Keratinocyte (primary cell): ENCODE measurements around the gene TRAM2. TPM values are rescaled to one million over a fixed set of nuclear protein-coding genes. Genes with fewer than 3 reads are reported as not detected.

Source experiments
- DNase-seq: peaks from one replicate; pipeline ENCODE4 v3.0.0-alpha.2; 2011; ENCODE audit warnings: low read depth, missing footprints, low spot score
- FAIRE-seq: peaks from 2 replicates; lab custom pipeline; 2011; peaks lifted over from hg19 to GRCh38; lab: Jason Lieb, UNC
- H2AFZ ChIP-seq: 2 replicates; pipeline ENCODE4 v1.6.0; 2012; ENCODE audit warnings: low read length, control low read depth, inconsistent platforms; ENCODE audit not compliant: control insufficient read depth
- H3K27ac ChIP-seq: 2 replicates; pipeline ENCODE4 v1.5.1; 2011; ENCODE audit warnings: low read length; ENCODE audit not compliant: control insufficient read depth, insufficient read depth
- H3K27me3 ChIP-seq: 3 replicates; pipeline ENCODE4 v1.6.0; 2011; ENCODE audit warnings: low read length; ENCODE audit not compliant: control insufficient read depth, insufficient read depth; ENCODE audit errors: extremely low read depth
- H3K36me3 ChIP-seq, 2 experiments: 2 replicates in 1 of 2; 3 replicates in 1 of 2; pipeline ENCODE4 v1.5.1; 2011; ENCODE audit warnings: low read length in 2 of 2, mild to moderate bottlenecking in 1 of 2; ENCODE audit not compliant: control insufficient read depth in 2 of 2, insufficient read depth in 2 of 2; ENCODE audit errors: extremely low read depth in 1 of 2
- H3K4me1 ChIP-seq: 3 replicates; pipeline ENCODE4 v1.5.1; 2011; ENCODE audit warnings: low read length; ENCODE audit not compliant: control insufficient read depth, insufficient read depth; ENCODE audit errors: extremely low read depth
- H3K4me2 ChIP-seq: 3 replicates; pipeline ENCODE4 v1.6.0; 2011; ENCODE audit warnings: low read depth, low read length; ENCODE audit not compliant: control insufficient read depth, insufficient read depth; ENCODE audit errors: extremely low read depth
- H3K4me3 ChIP-seq, 3 experiments: fragments of 200-600 bp in 1 of 3; sonication (generic) in 1 of 3; 2 replicates in 2 of 3; 3 replicates in 1 of 3; pipeline ENCODE4 v1.5.1; 2011 to 2016; ENCODE audit warnings: low read length in 3 of 3, mild to moderate bottlenecking in 3 of 3, control low read depth in 2 of 3, inconsistent platforms in 1 of 3, low read depth in 1 of 3, mixed read lengths in 1 of 3, mixed run types in 1 of 3, moderate library complexity in 1 of 3; ENCODE audit not compliant: control insufficient read depth in 2 of 3, insufficient read depth in 2 of 3; ENCODE audit errors: extremely low read depth in 1 of 3
- H3K79me2 ChIP-seq: 2 replicates; pipeline ENCODE4 v1.6.0; 2012; ENCODE audit warnings: low read length; ENCODE audit not compliant: control insufficient read depth, insufficient read depth
- H3K9ac ChIP-seq: 3 replicates; pipeline ENCODE4 v1.6.0; 2011; ENCODE audit warnings: low read length; ENCODE audit not compliant: control insufficient read depth, insufficient read depth; ENCODE audit errors: extremely low read depth
- H3K9me1 ChIP-seq: 3 replicates; pipeline ENCODE4 v1.6.0; 2011; ENCODE audit warnings: low read length; ENCODE audit not compliant: control insufficient read depth, insufficient read depth; ENCODE audit errors: extremely low read depth
- H3K9me3 ChIP-seq: 2 replicates; pipeline ENCODE4 v1.5.1; 2012; ENCODE audit warnings: low read depth, low read length; ENCODE audit not compliant: control insufficient read depth
- H4K20me1 ChIP-seq: 3 replicates; pipeline ENCODE4 v1.6.0; 2011; ENCODE audit warnings: low read length; ENCODE audit not compliant: control insufficient read depth, insufficient read depth; ENCODE audit errors: extremely low read depth
- CTCF ChIP-seq, 3 experiments: IDR thresholded peaks in 1 of 3; conservative IDR thresholded peaks in 1 of 3; optimal IDR thresholded peaks in 1 of 3; 2 replicates in 2 of 3; 3 replicates in 1 of 3; pipeline versions ENCODE3 to v1.5.1; 2011; ENCODE audit warnings: low read length in 3 of 3, mild to moderate bottlenecking in 3 of 3, moderate library complexity in 2 of 3, control low read depth in 1 of 3, inconsistent platforms in 1 of 3; ENCODE audit not compliant: insufficient read depth in 2 of 3; ENCODE audit errors: extremely low read depth in 1 of 3
- EZH2 ChIP-seq: IDR thresholded peaks from one replicate; pipeline ENCODE4 v1.6.1; 2012; ENCODE audit warnings: inconsistent platforms, mild to moderate bottlenecking, low read length, moderate library complexity
- dilution Hi-C: fragments of 300-500 bp; cut with MboI; formaldehyde crosslinking; loops from one replicate; pipeline ENCODE4 v1.7.0; 2020; ENCODE audit warnings: low sequenced_read_pairs; ENCODE audit not compliant: extremely low pct_ligation_motif_present
- polyA plus RNA-seq, 5 experiments: library from polyadenylated mRNA; depleted of rRNA in 3 of 5; stranded (reverse) in 3 of 5; stranded (forward) in 1 of 5; unstranded in 1 of 5; fragments of >200 nt; gene quantifications; 1 replicate in 1 of 5; 2 replicates in 3 of 5; 3 replicates in 1 of 5; pipeline versions ENCODE4 v1.2.1 to v1.2.3, GENCODE V29; 2011 to 2012; ENCODE audit warnings: missing spikeins in 2 of 5, low read depth in 1 of 5, low replicate concordance in 1 of 5

TRAM2 gene
- polyA plus RNA-seq, 1 donor (not counting 4 experiments of a cell fraction or from before 2014, with no cell fraction given): 9.2 TPM

- Histone ChIP-seq H3K9ac (no peak overlapping the region), H3K36me3 (no peaks in the 10 kb centered on the region), H2AFZ (no peak overlapping the region), H4K20me1 (peaks cover 3% of the 10 kb centered on the region), H3K9me3 (no peaks in the 10 kb centered on the region), H3K4me1 (peaks cover 27% of the 10 kb centered on the region), H3K27me3 (no peaks in the 10 kb centered on the region), H3K9me1 (no peaks in the 10 kb centered on the region), H3K79me2 (peaks cover 74% of the 10 kb centered on the region), H3K4me3 (no peak overlapping the region), H3K4me2 (no peak overlapping the region), H3K27ac (no peak overlapping the region)
- dilution Hi-C loops: no loop called here
- no peak for TF ChIP-seq EZH2
- TF ChIP-seq CTCF (optimal IDR thresholded peaks at IDR 0.05 in 1 of 3, IDR thresholded peaks at IDR 0.05 in 1 of 3, conservative IDR thresholded peaks at IDR 0.05 in 1 of 3; ENCODE audit: extremely low read depth in 1 of 3, insufficient read depth in 2 of 3, low read length in 3 of 3): no peak
- FAIRE-seq (no peak), DNase-seq (no peak)
Observed at GRCh38 chr6:52572536-52572935, 4.3 kb downstream of the TRAM2 start.

GRCh38 chr6:52571099-52571755 lies 5.6 kb downstream of the TRAM2 start:
- peaks cover 3% of the 10 kb centered on the region for H4K20me1 ChIP-seq
- FAIRE-seq: no peak
- H3K9ac ChIP-seq: no peak overlapping the region

More at GRCh38 chr6:52571099-52571755, 5.6 kb downstream of the TRAM2 start:
- Histone ChIP-seq H2AFZ (no peak overlapping the region), H3K79me2 (peaks cover 79% of the 10 kb centered on the region), H3K9me1 (no peaks in the 10 kb centered on the region), H3K4me3 (no peak overlapping the region), H3K4me1 (peaks cover 32% of the 10 kb centered on the region), H3K4me2 (no peak overlapping the region), H3K27me3 (no peaks in the 10 kb centered on the region), H3K27ac (no peak overlapping the region), H3K9me3 (no peaks in the 10 kb centered on the region), H3K36me3 (no peaks in the 10 kb centered on the region)
- no peak for TF ChIP-seq EZH2
- no peak for TF ChIP-seq CTCF (optimal IDR thresholded peaks at IDR 0.05 in 1 of 3, IDR thresholded peaks at IDR 0.05 in 1 of 3, conservative IDR thresholded peaks at IDR 0.05 in 1 of 3; ENCODE audit: extremely low read depth in 1 of 3, insufficient read depth in 2 of 3, low read length in 3 of 3)
- DNase-seq: no peak
- dilution Hi-C loops: no loop called here
